ENCODE data around the gene ZFYVE1. TPM values are rescaled to one million over a fixed set of nuclear protein-coding genes. Genes with fewer than 3 reads are reported as not detected.
A peak's percentile ranks its signal among the peaks of the same experiment; 100 is the strongest.
"Not testable (repeated sequence)": the region's sequence is repeated elsewhere in the genome, so short reads cannot be mapped to it uniquely, and the experiment has no call there.

Gene ZFYVE1
- total and polyA plus RNA-seq, 10 of the 15 experiments (the other 5 are each of a cell fraction or from before 2014, with no cell fraction given) = 1.2 to 13.3 (median 6.4) TPM

DNA sequence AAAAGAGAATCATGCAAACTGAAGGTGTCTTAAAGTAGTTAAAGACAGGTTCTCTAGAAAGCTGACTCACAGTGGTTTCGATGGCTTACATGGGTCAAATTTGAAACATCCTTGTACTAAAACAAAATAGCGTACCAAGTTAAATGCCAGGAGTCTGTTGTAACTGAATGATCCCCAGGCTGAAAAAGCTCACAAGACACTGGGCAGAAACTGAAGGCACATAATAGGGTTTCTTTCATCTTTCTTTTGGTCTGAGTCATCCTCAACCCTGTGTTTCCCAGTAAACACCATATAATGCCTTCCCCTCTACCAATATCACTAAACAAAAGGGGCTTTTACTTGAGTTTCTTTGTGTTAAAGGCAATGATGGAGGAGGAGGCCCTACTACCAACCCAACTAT is 12.8 kb downstream of the ZFYVE1 start (continued):
- TF ChIP-seq, protein P1, sequence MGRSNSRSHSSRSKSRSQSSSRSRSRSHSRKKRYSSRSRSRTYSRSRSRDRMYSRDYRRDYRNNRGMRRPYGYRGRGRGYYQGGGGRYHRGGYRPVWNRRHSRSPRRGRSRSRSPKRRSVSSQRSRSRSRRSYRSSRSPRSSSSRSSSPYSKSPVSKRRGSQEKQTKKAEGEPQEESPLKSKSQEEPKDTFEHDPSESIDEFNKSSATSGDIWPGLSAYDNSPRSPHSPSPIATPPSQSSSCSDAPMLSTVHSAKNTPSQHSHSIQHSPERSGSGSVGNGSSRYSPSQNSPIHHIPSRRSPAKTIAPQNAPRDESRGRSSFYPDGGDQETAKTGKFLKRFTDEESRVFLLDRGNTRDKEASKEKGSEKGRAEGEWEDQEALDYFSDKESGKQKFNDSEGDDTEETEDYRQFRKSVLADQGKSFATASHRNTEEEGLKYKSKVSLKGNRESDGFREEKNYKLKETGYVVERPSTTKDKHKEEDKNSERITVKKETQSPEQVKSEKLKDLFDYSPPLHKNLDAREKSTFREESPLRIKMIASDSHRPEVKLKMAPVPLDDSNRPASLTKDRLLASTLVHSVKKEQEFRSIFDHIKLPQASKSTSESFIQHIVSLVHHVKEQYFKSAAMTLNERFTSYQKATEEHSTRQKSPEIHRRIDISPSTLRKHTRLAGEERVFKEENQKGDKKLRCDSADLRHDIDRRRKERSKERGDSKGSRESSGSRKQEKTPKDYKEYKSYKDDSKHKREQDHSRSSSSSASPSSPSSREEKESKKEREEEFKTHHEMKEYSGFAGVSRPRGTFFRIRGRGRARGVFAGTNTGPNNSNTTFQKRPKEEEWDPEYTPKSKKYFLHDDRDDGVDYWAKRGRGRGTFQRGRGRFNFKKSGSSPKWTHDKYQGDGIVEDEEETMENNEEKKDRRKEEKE (IDR thresholded peaks at IDR 0.05) = no peak
- no peak for TF ChIP-seq TCF3 (IDR thresholded peaks at IDR 0.05; ENCODE audit: borderline replicate concordance, insufficient read depth, low read depth, low read length)
- TF ChIP-seq JUND (IDR thresholded peaks at IDR 0.05; ENCODE audit: low read depth, low read length) = peak; percentile 73; the same call in 1 of the 2 replicates
- TF ChIP-seq STAT3 (IDR thresholded peaks at IDR 0.05; ENCODE audit: low read depth, low read length) = peak; percentile 79; the same call in 1 of the 2 replicates

DNA sequence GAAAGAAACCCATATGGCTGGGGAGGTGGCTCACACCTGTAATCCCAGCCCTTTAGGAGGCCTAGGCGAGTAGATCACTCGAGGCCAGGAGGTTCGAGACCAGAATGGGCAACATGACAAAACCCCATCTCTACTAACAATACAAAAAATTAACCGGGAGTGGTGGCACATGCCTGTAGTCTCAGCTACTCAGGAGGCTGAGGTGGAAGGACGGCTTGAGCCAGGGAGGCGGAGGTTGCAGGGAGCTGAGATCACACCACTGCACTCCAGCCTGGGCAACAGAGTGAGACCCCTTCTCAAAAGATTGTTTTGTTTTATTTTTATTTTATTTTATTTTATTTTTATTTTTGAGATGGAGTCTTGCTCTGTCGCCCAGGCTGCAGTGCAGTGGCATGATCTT is 15.7 kb downstream of the ZFYVE1 start:
- CTCF ChIA-PET; RAD21 ChIA-PET (ENCODE audit: unreplicated experiment): not testable (repeated sequence)
- WGBS (ENCODE audit: insufficient coverage, insufficient replicate concordance, low lambda C conversion rate, missing lambda C conversion rate) = 90% methylated on average over 7 of the region's 7 CpGs

More for the DNA sequence above, 15.7 kb downstream of the ZFYVE1 start:
- H3K4me3 ChIP-seq; H3K4me2 ChIP-seq (ENCODE audit: control insufficient read depth, insufficient read depth); ATAC-seq; FAIRE-seq; DNase-seq (ENCODE audit: low read depth, low spot score); BruUV-seq (replicated peaks); H4K20me1 ChIP-seq (ENCODE audit: control insufficient read depth, insufficient read depth); H3K27ac ChIP-seq (ENCODE audit: control insufficient read depth, insufficient read depth); H3K9me3 ChIP-seq (replicated peaks; ENCODE audit: control insufficient read depth, insufficient read depth, low read length); H3K27me3 ChIP-seq (replicated peaks in 1 of 2; ENCODE audit: control insufficient read depth in 2 of 2, insufficient read depth in 2 of 2, low read length in 1 of 2); H3K9ac ChIP-seq (ENCODE audit: control insufficient read depth, insufficient read depth, low read length); H2AFZ ChIP-seq (ENCODE audit: control insufficient read depth, low read depth, low read length); in situ Hi-C loops (cut with MboI); POLR2A ChIA-PET; intact Hi-C loops (cut with micrococcal nuclease; ENCODE audit: unreplicated experiment); H3K36me3 ChIP-seq (ENCODE audit: control insufficient read depth in 2 of 2, insufficient read depth in 2 of 2, low read length in 1 of 2); H3K79me2 ChIP-seq (ENCODE audit: control insufficient read depth, insufficient read depth, low read length): not testable (repeated sequence)
- H3K4me1 ChIP-seq (ENCODE audit: control insufficient read depth, insufficient read depth, low read length) = peaks cover 12% of the 10 kb centered on the region
- SMC1A ChIA-PET (ENCODE audit: uncharacterized antibody, unreplicated experiment) = interaction anchor here (2.3 kb wide), 1 partner anchor 16 kb away, joined by 5 read pairs; the partner anchor contains the start of gene ZFYVE1

Data from GM12878 (cell line).